K562 (cell line): Measurements from ENCODE around the gene UBR3. TPM values are rescaled to one million over a fixed set of nuclear protein-coding genes. Genes with fewer than 3 reads are reported as not detected.

ENCODE experiments used
- CREM ChIP-seq: IDR thresholded peaks from 2 replicates; pipeline ENCODE4 v1.6.1; 2014; ENCODE audit warnings: antibody characterized with exemption, low read depth
- FOS ChIP-seq: IDR thresholded peaks from 3 replicates; pipeline ENCODE4 v1.6.1; 2011; ENCODE audit not compliant: insufficient read length; ENCODE audit errors: extremely low read depth
- GABPA ChIP-seq: fragments of 200-800 bp; sonication (Bioruptor generic); conservative IDR thresholded peaks from 2 replicates; pipeline ENCODE4 v1.6.1; 2016; ENCODE audit warnings: low read depth, missing genetic modification characterization, missing compliant biosample characterization
- HMGN3 ChIP-seq: IDR thresholded peaks from 2 replicates; pipeline ENCODE4 v1.6.1; 2011; ENCODE audit warnings: borderline replicate concordance, low read depth, mild to moderate bottlenecking, mixed read lengths, low read length; ENCODE audit not compliant: insufficient read length; ENCODE audit errors: extremely low read depth
- IRF2 ChIP-seq: sonication (generic); formaldehyde crosslinking; IDR thresholded peaks from 2 replicates; pipeline ENCODE4 v1.8.1; 2022; ENCODE audit warnings: mild to moderate bottlenecking, missing genetic modification reagents
- MCM2 ChIP-seq: fragments of 450-650 bp; IDR thresholded peaks from 2 replicates; pipeline ENCODE4 v1.6.1; 2017; ENCODE audit warnings: low read depth, mild to moderate bottlenecking
- MEIS2 ChIP-seq: fragments of 450-650 bp; IDR thresholded peaks from 2 replicates; pipeline ENCODE4 v1.6.1; 2014; ENCODE audit warnings: mild to moderate bottlenecking; ENCODE audit not compliant: partially characterized antibody
- NFE2L1 ChIP-seq: fragments of 450-650 bp; IDR thresholded peaks from 2 replicates; pipeline ENCODE4 v1.6.1; 2016; ENCODE audit warnings: missing genetic modification characterization, low read depth, mild to moderate bottlenecking, missing compliant biosample characterization, moderate library complexity, borderline replicate concordance
- REST ChIP-seq, 2 experiments: fragments of 450-650 bp; formaldehyde crosslinking in 1 of 2; IDR thresholded peaks; 2 replicates each; pipeline versions ENCODE4 v1.4.0 to v1.6.1; 2014 to 2020; ENCODE audit warnings: mild to moderate bottlenecking in 2 of 2, borderline replicate concordance in 1 of 2, low read depth in 1 of 2
- STAT5B ChIP-seq: fragments of 250-450 bp; sonication (Bioruptor Pico); IDR thresholded peaks from 2 replicates; pipeline ENCODE4 v1.8.0; 2021; ENCODE audit warnings: mild to moderate bottlenecking, inconsistent platforms
- ZBED1 ChIP-seq: IDR thresholded peaks from 2 replicates; pipeline ENCODE4 v1.6.1; 2014
- ZNF232 ChIP-seq: sonication (generic); formaldehyde crosslinking; IDR thresholded peaks from 2 replicates; pipeline ENCODE4 v1.8.0; 2022; ENCODE audit warnings: mild to moderate bottlenecking, missing genetic modification reagents
- ZNF511 ChIP-seq: sonication (generic); formaldehyde crosslinking; IDR thresholded peaks from 2 replicates; pipeline ENCODE4 v1.8.0; 2022; ENCODE audit warnings: mild to moderate bottlenecking, missing genetic modification reagents
- ZNF518B ChIP-seq: fragments of 250-450 bp; sonication (Bioruptor Pico); IDR thresholded peaks from 2 replicates; pipeline ENCODE4 v1.5.0; 2021; ENCODE audit warnings: mild to moderate bottlenecking, moderate library complexity
- polyA plus RNA-seq, 8 experiments: library from polyadenylated mRNA; depleted of rRNA in 4 of 8; stranded (reverse) in 5 of 8; unstranded in 3 of 8; fragments of >200 nt; fragmentation: Nextera tagmentation in 2 of 8; fragmentation: Illumina TruSeq in 1 of 8; extraction: Ambion mirVana in 2 of 8; extraction: Trizol in 1 of 8; gene quantifications; 2 replicates each; pipeline versions ENCODE4 v1.2.1 to v1.2.3, GENCODE V29; 2011 to 2014; ENCODE audit warnings: inconsistent platforms in 1 of 8, missing spikeins in 1 of 8
- total RNA-seq, 7 experiments: library from RNA; depleted of rRNA in 6 of 7; stranded (reverse); fragments of >200 nt in 6 of 7; fragmentation: Illumina TruSeq in 2 of 7; extraction: Trizol in 2 of 7; gene quantifications; 2 replicates each; pipeline versions ENCODE4 v1.2.1 to v1.2.3, GENCODE V29; 2011 to 2021; ENCODE audit warnings: low replicate concordance in 1 of 7

UBR3 gene
- total and polyA plus RNA-seq, 9 of the 15 experiments (the other 6 are each of a cell fraction or from before 2014, with no cell fraction given): 14.4 to 63.5 (median 40.4) TPM

- TF ChIP-seq REST (IDR thresholded peaks at IDR 0.05; ENCODE audit: borderline replicate concordance) (peak; percentile 15; the same call in 1 of the 2 replicates), REST (CRISPR knock-in tag; IDR thresholded peaks at IDR 0.05; ENCODE audit: low read depth) (peak; percentile 23; the same call in 1 of the 2 replicates), ZNF518B (CRISPR knock-in tag) (no peak), GABPA (tag) (no peak; the same call in 1 of the 2 replicates), ZNF232 (CRISPR knock-in tag) (0 out of 2 replicates have a peak, but pooled peaks have one; percentile 41), ZBED1 (peak; percentile 89; the same call in 1 of the 2 replicates), ZNF511 (CRISPR knock-in tag) (peak; percentile 15; the same call in 1 of the 2 replicates), MCM2 (no peak), MEIS2 (no peak), HMGN3 (peak; percentile 35), STAT5B (CRISPR knock-in tag) (no peak), IRF2 (CRISPR knock-in tag) (0 out of 2 replicates have a peak, but pooled peaks have one; percentile 70), CREM (peak; percentile 55), NFE2L1 (tag) (no peak), FOS (no peak)
Measured at GRCh38 chr2:169827272-169828140, at the start of gene UBR3 (continued).
